Measurements from ENCODE around the gene ELFN1.

Gene ELFN1

DNA sequence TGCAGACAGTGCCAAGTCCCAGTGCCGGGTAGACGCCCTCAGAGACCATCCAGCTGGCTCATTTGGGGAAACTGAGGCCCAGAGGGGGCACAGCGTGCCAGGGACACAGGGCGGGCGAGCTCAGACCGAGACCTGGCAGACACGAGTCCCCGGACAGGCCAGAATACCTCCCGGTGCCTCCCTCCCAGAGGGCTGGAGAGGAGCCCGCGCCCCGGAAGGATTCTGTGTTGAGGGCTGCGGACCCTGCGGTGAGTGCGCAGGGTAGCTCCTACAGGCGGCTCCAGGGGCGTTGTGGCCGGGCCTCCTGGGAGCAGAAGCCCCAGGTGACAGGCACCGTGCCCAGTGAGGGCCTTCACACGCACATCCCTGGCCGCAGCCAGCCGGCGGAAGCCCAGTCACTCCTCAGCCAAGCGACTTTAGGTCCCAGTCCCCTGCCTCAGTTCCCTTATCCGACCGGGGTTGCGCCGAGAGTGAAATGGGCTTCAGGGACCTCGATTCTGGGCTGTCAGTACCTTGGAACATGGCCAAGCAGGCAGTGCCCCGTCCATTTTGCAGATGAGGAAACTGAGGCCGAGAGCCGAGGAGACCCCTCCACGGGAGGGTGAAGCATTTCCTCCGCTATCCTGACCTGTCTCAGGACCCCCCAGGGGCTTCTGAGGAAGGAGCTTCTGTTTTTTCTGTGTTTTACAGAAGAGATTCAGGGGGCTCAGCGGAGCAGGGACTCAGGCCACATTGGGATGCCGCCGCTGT lies 73.6 kb downstream of the ELFN1 start:
- DNase-seq = no peak
- intact Hi-C loops (cut with DNase I) = no loop called here

DNA sequence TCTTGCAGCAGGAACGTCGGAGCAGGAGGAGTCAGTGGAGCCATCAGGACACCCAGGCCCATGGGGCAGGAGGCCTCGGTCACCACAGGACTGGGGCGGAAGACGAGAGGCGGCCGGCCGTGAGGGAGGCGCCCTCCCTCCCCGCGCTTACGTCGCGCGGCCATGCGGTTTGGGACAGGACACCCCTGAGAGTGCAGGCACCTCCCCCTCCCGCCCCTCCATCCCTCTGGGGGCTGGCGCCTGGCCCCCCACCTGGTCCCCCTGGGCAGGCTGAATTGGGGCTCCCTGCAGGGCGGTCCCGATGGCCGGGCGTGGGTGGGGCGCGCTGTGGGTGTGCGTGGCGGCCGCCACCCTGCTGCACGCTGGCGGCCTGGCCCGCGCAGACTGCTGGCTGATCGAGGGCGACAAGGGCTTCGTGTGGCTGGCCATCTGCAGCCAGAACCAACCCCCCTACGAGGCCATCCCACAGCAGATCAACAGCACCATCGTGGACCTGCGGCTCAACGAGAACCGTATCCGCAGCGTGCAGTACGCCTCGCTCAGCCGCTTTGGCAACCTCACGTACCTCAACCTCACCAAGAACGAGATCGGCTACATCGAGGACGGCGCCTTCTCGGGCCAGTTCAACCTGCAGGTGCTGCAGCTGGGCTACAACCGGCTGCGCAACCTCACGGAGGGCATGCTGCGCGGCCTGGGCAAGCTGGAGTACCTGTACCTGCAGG lies 74.4 kb downstream of the ELFN1 start:
- no peak for DNase-seq

DNA sequence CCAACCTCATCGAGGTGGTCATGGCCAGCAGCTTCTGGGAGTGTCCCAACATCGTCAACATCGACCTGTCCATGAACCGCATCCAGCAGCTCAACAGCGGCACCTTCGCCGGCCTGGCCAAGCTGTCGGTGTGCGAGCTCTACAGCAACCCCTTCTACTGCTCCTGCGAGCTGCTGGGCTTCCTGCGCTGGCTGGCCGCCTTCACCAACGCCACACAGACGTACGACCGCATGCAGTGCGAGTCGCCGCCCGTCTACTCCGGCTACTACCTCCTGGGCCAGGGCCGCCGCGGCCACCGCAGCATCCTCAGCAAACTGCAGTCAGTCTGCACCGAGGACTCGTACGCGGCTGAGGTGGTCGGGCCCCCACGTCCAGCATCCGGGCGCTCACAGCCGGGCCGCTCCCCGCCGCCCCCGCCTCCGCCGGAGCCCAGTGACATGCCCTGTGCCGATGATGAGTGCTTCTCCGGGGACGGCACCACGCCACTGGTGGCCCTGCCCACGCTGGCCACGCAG lies 75.0 kb downstream of the ELFN1 start:
- intact Hi-C loops (cut with DNase I) = no loop called here
- DNase-seq = no peak

More for the DNA sequence above, 74.4 kb downstream of the ELFN1 start:
- intact Hi-C loops (cut with DNase I) = no loop called here

DNA sequence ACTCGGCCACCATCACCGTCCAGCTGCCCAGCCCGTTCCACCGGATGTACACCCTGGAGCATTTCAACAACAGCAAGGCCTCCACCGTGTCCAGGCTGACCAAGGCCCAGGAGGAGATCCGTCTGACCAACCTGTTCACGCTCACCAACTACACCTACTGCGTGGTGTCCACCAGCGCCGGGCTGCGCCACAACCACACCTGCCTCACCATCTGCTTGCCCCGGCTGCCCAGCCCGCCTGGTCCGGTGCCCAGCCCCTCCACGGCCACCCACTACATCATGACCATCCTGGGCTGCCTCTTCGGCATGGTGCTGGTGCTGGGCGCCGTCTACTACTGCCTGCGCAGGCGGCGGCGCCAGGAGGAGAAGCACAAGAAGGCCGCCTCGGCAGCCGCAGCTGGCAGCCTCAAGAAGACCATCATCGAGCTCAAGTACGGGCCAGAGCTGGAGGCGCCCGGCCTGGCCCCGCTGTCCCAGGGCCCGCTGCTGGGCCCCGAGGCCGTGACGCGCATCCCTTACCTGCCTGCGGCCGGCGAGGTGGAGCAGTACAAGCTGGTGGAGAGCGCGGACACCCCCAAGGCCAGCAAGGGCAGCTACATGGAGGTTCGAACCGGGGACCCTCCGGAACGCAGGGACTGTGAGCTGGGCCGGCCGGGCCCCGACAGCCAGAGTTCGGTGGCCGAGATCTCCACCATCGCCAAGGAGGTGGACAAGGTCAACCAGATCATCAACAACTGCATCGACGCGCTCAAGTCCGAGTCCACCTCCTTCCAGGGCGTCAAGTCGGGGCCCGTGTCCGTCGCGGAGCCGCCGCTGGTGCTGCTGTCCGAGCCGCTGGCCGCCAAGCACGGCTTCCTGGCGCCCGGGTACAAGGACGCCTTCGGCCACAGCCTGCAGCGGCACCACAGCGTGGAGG lies 75.8 kb downstream of the ELFN1 start:
- intact Hi-C loops (cut with DNase I) = no loop called here
- DNase-seq = no peak

DNA sequence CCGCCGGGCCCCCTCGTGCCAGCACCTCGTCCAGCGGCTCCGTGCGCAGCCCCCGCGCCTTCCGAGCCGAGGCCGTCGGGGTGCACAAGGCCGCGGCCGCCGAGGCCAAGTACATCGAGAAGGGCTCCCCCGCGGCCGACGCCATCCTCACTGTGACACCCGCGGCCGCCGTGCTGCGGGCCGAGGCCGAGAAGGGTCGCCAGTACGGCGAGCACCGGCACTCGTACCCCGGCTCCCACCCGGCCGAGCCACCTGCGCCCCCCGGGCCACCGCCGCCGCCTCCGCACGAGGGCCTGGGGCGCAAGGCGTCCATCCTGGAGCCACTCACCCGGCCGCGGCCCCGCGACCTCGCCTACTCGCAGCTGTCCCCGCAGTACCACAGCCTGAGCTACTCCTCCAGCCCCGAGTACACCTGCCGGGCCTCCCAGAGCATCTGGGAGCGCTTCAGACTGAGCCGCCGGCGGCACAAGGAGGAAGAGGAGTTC lies 76.5 kb downstream of the ELFN1 start:
- DNase-seq = no peak
- intact Hi-C loops (cut with DNase I) = no loop called here

DNA sequence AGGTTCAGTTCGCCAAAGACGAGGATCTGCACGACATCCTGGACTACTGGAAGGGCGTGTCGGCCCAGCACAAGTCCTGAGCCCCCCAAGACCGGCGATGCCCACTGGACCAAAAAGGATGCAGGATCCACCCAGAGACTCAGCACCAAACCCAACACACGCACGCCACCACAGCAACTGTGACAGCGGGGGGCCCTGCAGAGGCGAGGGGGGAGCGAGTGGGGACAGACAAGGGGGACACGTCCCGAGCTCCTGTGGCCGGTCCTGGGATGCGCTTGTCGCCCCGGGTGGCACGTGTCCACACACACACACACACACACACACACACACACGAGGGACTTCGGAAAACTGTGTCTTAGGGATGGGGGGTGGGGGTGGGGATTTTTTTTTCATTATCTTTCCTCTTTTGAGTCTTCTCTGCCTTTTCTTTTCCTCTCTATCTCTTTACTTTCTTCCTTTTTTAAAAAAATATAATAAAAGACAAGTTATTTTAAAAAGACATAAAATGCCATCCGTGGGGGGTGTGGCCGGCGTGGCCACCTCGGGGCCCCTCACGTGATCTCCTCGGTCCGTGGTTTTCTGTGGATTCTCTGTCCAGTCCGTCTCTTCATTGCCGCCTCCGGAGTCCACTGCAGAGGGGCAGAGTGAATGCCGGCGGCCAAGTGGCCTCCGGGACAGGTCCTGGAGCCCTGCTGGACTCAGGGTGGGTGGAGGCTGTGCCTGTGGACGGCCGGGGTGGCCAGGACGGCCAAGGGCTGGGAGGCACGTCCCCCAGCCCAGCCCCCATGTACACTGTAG lies 77.1 kb downstream of the ELFN1 start:
- DNase-seq = no peak
- intact Hi-C loops (cut with DNase I) = no loop called here

DNA sequence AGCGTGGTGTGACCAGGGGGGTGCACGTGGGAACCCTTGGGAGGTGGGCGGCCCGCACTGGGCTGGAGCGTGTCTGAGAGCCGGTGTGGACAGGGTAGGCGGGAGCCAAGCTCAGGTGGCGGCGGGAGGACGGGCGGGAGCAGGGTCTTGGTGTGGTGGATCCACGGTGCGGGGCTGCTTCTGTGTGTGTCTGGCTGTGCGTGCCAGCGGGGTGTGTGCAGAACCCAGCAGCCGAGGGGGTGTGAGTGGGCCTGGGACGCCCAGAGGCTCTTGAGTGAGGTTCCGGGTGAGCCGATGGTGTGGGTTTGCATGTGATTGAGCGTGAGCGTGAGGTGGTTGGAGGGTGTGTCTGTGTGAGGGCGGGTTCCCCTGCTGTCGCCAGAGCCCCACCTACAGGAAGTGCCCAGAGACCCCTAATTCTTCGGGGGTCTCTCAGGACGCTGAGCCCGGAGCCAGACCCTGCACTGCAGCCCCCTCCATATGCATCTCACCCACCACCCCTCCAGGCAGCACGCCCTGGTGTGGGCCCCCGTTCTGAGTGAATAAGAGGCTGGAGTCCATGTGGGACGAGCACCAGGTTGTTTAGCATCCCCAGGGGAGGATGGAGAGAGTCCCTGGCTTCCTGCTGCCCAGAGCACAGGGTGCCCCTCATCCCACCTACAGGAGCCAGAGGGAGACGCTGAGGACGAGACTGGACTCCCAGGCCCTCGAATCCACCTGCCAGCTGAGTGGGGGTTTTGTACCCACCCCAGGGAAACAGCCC lies 78.2 kb downstream of the ELFN1 start:
- intact Hi-C loops (cut with DNase I) = no loop called here
- DNase-seq = peak in 2 of 42 donors; percentile 11 to 17

DNA sequence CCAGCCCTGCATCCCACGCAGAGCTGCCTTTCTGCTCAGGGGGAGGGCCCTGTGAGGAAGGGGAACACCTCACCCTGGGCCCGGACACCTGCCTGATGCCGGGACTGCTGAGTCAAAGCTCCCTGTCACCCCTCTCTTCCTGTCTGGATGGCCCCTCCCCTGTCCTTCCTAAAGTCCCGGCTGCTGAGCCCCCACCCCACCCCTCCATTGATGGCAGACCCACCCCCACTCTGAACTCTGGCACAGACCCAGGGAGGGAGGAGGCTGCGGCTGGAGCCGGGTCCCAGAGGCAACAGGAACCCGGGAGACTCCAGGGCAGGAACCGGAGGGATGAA lies 78.7 kb downstream of the ELFN1 start:
- DNase-seq = no peak
- intact Hi-C loops (cut with DNase I) = no loop called here

DNA sequence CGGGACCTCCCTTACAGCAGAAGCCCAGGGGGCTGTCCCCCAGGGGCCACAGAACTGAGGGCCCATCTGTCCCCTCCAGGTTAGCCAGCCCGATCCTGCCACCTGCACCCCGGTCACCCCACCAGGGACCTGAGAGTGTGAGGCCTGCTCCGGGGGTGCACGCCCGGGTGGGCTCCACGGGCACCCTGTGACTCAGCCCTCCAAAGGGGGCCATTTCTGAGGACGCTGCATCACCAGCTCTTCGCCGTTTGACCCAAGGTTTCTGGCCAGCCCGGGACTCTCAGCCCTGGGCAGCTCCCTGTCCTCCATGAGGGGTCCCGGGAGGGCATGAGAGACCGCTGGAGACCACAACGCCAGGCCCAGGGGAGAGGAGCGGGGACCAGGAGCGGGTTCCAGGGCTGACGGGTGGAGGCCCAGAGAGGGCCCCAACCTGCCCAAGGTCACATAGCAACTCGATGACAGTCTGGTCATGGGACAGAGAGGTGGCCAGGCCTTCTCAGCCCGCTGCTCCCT lies 79.3 kb downstream of the ELFN1 start:
- intact Hi-C loops (cut with DNase I) = no loop called here
- DNase-seq = no peak

DNA sequence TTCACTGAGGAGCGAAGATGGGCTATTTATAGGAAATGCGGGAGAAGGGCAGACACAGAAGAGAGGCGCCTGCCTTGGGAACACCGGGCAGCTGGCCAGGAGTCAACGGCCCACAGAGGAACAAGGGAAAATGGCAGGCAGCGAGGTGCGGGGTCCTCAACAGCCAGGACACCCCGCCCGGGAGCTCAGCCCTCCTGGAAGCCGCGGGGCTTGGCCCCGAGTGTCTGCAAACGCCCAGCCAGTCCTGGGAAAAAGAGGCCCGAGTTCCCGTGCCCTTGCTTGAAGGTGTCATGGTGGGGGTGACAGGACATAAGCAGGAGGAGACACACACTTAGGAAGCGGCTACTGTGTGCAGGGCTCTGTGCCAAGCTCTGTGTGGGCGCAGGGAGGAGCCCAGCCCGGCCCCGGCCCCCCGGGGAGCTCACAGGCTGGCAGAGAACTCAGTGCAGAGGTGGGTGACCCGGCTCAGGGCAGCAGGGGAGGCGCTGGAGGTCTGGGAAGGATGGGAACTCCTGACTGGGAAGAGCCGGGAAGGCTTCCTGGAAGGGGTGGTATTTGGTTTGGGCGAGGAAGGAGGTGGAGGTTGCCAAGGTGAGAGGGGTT lies 79.9 kb downstream of the ELFN1 start:
- intact Hi-C loops (cut with DNase I) = no loop called here
- DNase-seq = no peak

DNA sequence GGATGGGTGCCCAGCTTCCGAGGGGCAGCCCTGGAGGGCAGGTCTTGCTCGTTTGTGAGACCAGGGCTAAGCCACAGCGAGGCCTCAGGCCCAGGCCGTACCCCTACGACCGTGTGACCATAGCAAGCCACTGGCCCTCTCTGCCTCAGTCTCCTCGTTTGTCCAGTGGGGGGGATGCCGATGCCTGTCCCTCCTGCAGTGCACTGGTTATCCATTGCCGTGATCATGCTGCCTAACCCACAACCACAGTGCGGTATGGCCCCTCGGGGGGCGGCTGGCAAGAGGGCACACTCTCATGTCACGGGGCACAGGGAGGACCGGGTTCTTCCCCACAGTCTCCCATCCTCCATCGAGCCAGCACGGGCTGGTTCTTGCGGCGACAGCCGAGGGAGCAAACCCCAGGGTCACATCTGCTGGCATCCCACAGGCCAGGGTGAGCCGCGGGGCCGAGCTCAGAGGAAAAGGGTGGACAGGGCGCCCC lies 80.5 kb downstream of the ELFN1 start:
- no peak for DNase-seq

DNA sequence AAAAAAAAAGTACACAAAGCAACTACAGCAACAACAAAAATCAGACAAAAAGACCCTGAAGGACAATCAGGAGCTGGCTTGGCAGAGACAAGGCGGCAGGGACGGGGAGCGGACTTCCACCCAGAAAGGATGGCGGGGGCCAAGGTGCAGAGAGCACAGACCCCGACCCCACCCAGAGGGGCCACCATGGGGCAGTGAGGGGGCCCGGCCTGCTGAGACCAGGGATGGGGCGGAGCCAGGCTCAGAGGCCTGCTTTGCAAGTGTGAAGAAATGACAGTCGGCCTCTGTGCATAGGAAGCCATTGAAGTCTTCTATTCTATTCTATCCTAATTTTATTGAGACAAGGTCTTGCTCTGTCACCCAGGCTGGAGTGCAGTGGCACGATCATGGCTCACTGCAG lies 82.0 kb downstream of the ELFN1 start:
- intact Hi-C loops (cut with DNase I) = no loop called here

More for the DNA sequence above, 80.5 kb downstream of the ELFN1 start:
- intact Hi-C loops (cut with DNase I) = no loop called here

DNA sequence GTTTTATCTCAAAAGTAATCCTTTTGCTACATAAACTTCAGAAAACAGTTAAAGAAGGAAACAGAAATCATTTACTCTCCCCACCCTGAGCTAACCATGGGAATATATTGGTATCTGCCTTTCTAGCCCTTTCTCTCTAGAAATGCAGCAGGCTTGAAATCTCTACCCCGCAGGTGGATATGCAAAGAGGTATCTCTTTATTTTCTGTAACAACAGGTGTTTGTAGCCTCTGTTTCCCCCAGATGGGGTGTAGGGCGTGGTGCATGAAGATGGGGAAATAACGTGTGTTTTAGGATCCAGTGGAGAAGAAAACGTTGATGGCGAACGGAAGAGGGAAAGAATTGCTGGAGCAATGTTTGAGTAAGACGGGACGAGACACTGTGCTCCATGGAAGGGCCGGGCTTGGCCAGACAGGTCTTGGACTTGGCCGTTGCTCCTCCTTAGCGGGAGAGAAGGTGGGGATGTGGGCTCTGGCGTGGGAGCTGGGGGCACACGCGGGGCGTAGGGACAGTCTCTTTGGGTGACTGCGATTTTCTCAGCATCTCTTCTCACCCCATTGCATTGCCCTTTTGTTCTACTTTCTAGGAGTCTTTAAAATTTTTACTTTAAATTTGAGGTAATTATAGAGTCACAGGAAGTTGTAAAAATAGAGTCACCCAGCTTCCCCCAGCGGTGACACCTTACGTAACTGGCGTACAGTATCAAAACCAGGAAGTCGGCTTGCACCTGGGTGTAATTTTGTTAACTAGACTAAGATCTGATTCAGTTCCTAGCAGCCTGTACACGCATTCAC lies 82.9 kb downstream of the ELFN1 start:
- peak in 26 of 42 donors; percentile 9 to 74 (median 52) for DNase-seq
- intact Hi-C loops (cut with DNase I) = no loop called here

More for the DNA sequence above, 82.0 kb downstream of the ELFN1 start:
- no peak for DNase-seq

DNA sequence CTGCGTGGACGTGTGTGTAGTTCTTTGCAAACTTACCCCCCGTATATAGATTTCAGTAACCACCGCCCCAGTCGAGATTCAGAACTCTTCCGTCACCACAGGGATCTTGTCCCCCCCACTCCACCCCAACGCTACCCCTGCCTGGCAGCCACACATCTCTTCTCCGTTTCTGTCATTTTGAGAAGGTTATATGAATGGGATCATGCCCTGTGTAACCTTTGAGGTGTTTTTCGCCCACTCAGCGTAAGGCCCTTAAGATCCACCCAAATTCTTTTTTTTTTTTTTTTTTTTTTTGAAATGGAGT lies 83.4 kb downstream of the ELFN1 start:
- intact Hi-C loops (cut with DNase I) = no loop called here
- DNase-seq = no peak

DNA sequence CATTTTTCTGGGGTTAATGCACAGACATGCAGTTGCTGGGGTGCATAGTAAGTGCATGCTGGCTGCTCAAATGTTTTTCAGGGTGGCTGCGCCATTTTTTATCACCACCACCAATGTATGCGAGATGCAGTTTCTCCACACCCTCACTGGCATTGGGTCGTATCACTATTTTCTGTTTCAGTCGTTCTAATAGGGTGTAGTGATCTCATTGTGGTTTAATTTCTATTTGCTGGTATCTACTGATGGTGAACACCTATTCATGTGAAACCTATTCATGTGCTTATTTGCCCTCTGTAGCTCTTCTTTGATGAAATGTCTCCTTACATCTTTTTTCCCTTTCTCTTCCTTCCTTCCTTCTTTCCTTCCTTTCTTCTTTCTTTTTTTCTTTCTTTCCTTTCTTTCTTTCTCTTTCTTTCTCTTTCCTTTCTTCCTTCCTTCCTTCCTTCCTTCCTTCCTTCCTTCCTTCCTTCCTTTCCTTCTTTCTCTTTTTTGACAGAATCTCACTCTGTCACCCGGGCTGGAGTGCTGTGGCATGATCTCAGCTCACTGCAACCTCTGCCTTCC lies 84.3 kb downstream of the ELFN1 start:
- intact Hi-C loops (cut with DNase I) = no loop called here
- no peak for DNase-seq
